Activated naive CD8-positive, alpha-beta T cell (primary cell): Measurements from ENCODE around the gene DUS1L.

Source experiments
- H3K27ac Mint-ChIP-seq: one replicate; pipeline ENCODE4 v1.8.0; 2021; ENCODE audit warnings: mixed read lengths
- H3K27me3 Mint-ChIP-seq: one replicate; pipeline ENCODE4 v1.8.0; 2021; ENCODE audit warnings: mixed read lengths
- H3K36me3 Mint-ChIP-seq: one replicate; pipeline ENCODE4 v1.8.0; 2021; ENCODE audit warnings: mixed read lengths
- H3K4me1 Mint-ChIP-seq: one replicate; pipeline ENCODE4 v1.8.0; 2021; ENCODE audit warnings: low read depth, mixed read lengths
- H3K4me3 Mint-ChIP-seq: one replicate; pipeline ENCODE4 v1.8.0; 2021; ENCODE audit warnings: mild to moderate bottlenecking, mixed read lengths
- H3K9me3 Mint-ChIP-seq: one replicate; pipeline ENCODE4 v1.8.0; 2021; ENCODE audit warnings: low read depth, mixed read lengths

The DUS1L gene

GRCh38 chr17:82029990-82030469 lies 35.6 kb downstream of the DUS1L start:
- Mint-ChIP-seq H3K4me1 (peaks cover 4% of the 10 kb centered on the region), H3K4me3 (peak overlapping the region; percentile 68), H3K27ac (no peak overlapping the region), H3K9me3 (no peaks in the 10 kb centered on the region), H3K27me3 (no peaks in the 10 kb centered on the region), H3K36me3 (peaks cover 2% of the 10 kb centered on the region)

GRCh38 chr17:82029391-82029790 lies 36.2 kb downstream of the DUS1L start:
- peak overlapping the region; percentile 68 for H3K4me3 Mint-ChIP-seq
- H3K27ac Mint-ChIP-seq = no peak overlapping the region
- H3K9me3 Mint-ChIP-seq = no peaks in the 10 kb centered on the region
- H3K27me3 Mint-ChIP-seq = no peaks in the 10 kb centered on the region
- peaks cover 2% of the 10 kb centered on the region for H3K4me1 Mint-ChIP-seq
- H3K36me3 Mint-ChIP-seq = peaks cover 2% of the 10 kb centered on the region

- Mint-ChIP-seq H3K27me3 (no peaks in the 10 kb centered on the region), H3K9me3 (no peaks in the 10 kb centered on the region), H3K36me3 (peaks cover 2% of the 10 kb centered on the region), H3K4me3 (no peak overlapping the region), H3K27ac (no peak overlapping the region), H3K4me1 (peaks cover 3% of the 10 kb centered on the region)
Measured at GRCh38 chr17:82028966-82029365, 36.6 kb downstream of the DUS1L start.

- no peaks in the 10 kb centered on the region for H3K9me3 Mint-ChIP-seq
- peaks cover 6% of the 10 kb centered on the region for H3K4me1 Mint-ChIP-seq
- H3K36me3 Mint-ChIP-seq = peaks cover 2% of the 10 kb centered on the region
- no peak overlapping the region for H3K27ac Mint-ChIP-seq
- H3K27me3 Mint-ChIP-seq = no peaks in the 10 kb centered on the region
- no peak overlapping the region for H3K4me3 Mint-ChIP-seq
Measured at GRCh38 chr17:82028246-82028645, 37.4 kb downstream of the DUS1L start.

GRCh38 chr17:82025401-82026107 lies 40.0 kb downstream of the DUS1L start:
- Mint-ChIP-seq H3K4me1 (peaks cover 14% of the 10 kb centered on the region), H3K27me3 (no peaks in the 10 kb centered on the region), H3K36me3 (peaks cover 2% of the 10 kb centered on the region), H3K27ac (no peak overlapping the region), H3K9me3 (no peaks in the 10 kb centered on the region), H3K4me3 (no peak overlapping the region)

GRCh38 chr17:82024859-82025258 lies 40.7 kb downstream of the DUS1L start:
- H3K27me3 Mint-ChIP-seq = no peaks in the 10 kb centered on the region
- H3K36me3 Mint-ChIP-seq = peaks cover 2% of the 10 kb centered on the region
- H3K27ac Mint-ChIP-seq = no peak overlapping the region
- H3K4me1 Mint-ChIP-seq = peaks cover 15% of the 10 kb centered on the region
- no peak overlapping the region for H3K4me3 Mint-ChIP-seq
- no peaks in the 10 kb centered on the region for H3K9me3 Mint-ChIP-seq

- Mint-ChIP-seq H3K36me3 (peaks cover 2% of the 10 kb centered on the region), H3K27ac (no peak overlapping the region), H3K4me1 (peaks cover 13% of the 10 kb centered on the region), H3K9me3 (no peaks in the 10 kb centered on the region), H3K27me3 (no peaks in the 10 kb centered on the region), H3K4me3 (peak overlapping the region; percentile 79)
Measured at GRCh38 chr17:82023447-82024241, 42.0 kb downstream of the DUS1L start.

GRCh38 chr17:82022981-82023446 lies 42.6 kb downstream of the DUS1L start, which contains the start of gene LRRC45:
Gene LRRC45 (plus strand): TSS chr17:82023305. CDS start chr17:82023644, 339 bp downstream.
- Mint-ChIP-seq H3K4me1 (peaks cover 13% of the 10 kb centered on the region), H3K27ac (peak within 1 kb of the TSS; percentile 72), H3K27me3 (no peaks in the 10 kb centered on the region), H3K36me3 (peaks cover 2% of the 10 kb centered on the region), H3K9me3 (no peaks in the 10 kb centered on the region), H3K4me3 (peak within 1 kb of the TSS; percentile 92)

- H3K27me3 Mint-ChIP-seq = no peaks in the 10 kb centered on the region
- H3K27ac Mint-ChIP-seq = peak within 1 kb of the TSS; percentile 72
- peak within 1 kb of the TSS; percentile 92 for H3K4me3 Mint-ChIP-seq
Measured at GRCh38 chr17:82022310-82022980, 43.2 kb downstream of the DUS1L start, which contains the start of gene CENPX. Gene CENPX (minus strand): TSS chr17:82022878. CDS start chr17:82022861, 17 bp downstream.

GRCh38 chr17:82021900-82022309 lies 43.7 kb downstream of the DUS1L start:
- H3K36me3 Mint-ChIP-seq = peaks cover 2% of the 10 kb centered on the region
- peak overlapping the region; percentile 72 for H3K27ac Mint-ChIP-seq
- peak overlapping the region; percentile 92 for H3K4me3 Mint-ChIP-seq
- H3K27me3 Mint-ChIP-seq = no peaks in the 10 kb centered on the region
- H3K4me1 Mint-ChIP-seq = peaks cover 13% of the 10 kb centered on the region
- no peaks in the 10 kb centered on the region for H3K9me3 Mint-ChIP-seq

More at GRCh38 chr17:82022310-82022980, 43.2 kb downstream of the DUS1L start, which contains the start of gene CENPX:
- H3K36me3 Mint-ChIP-seq = peaks cover 2% of the 10 kb centered on the region
- H3K9me3 Mint-ChIP-seq = no peaks in the 10 kb centered on the region
- H3K4me1 Mint-ChIP-seq = peaks cover 13% of the 10 kb centered on the region

- Mint-ChIP-seq H3K27ac (peak overlapping the region; percentile 72), H3K9me3 (no peaks in the 10 kb centered on the region), H3K4me1 (peaks cover 13% of the 10 kb centered on the region), H3K36me3 (peaks cover 2% of the 10 kb centered on the region), H3K4me3 (peak overlapping the region; percentile 92), H3K27me3 (no peaks in the 10 kb centered on the region)
Measured at GRCh38 chr17:82021107-82021899, 44.3 kb downstream of the DUS1L start.

GRCh38 chr17:82020572-82021106 lies 45.0 kb downstream of the DUS1L start:
- no peaks in the 10 kb centered on the region for H3K36me3 Mint-ChIP-seq
- H3K27me3 Mint-ChIP-seq = no peaks in the 10 kb centered on the region
- H3K4me3 Mint-ChIP-seq = peak overlapping the region; percentile 59
- H3K4me1 Mint-ChIP-seq = peaks cover 13% of the 10 kb centered on the region
- no peaks in the 10 kb centered on the region for H3K9me3 Mint-ChIP-seq
- no peak overlapping the region for H3K27ac Mint-ChIP-seq

GRCh38 chr17:82019690-82020571 lies 45.7 kb downstream of the DUS1L start:
- H3K27me3 Mint-ChIP-seq = no peaks in the 10 kb centered on the region
- no peaks in the 10 kb centered on the region for H3K9me3 Mint-ChIP-seq
- no peaks in the 10 kb centered on the region for H3K36me3 Mint-ChIP-seq
- no peak overlapping the region for H3K27ac Mint-ChIP-seq
- peaks cover 13% of the 10 kb centered on the region for H3K4me1 Mint-ChIP-seq
- H3K4me3 Mint-ChIP-seq = no peak overlapping the region
